Measurements from ENCODE around the gene KCMF1. TPM values are rescaled to one million over a fixed set of nuclear protein-coding genes. Genes with fewer than 3 reads are reported as not detected.

The KCMF1 gene
- total RNA-seq, 1 donor from 2014 or later, result 88.8 TPM

DNA sequence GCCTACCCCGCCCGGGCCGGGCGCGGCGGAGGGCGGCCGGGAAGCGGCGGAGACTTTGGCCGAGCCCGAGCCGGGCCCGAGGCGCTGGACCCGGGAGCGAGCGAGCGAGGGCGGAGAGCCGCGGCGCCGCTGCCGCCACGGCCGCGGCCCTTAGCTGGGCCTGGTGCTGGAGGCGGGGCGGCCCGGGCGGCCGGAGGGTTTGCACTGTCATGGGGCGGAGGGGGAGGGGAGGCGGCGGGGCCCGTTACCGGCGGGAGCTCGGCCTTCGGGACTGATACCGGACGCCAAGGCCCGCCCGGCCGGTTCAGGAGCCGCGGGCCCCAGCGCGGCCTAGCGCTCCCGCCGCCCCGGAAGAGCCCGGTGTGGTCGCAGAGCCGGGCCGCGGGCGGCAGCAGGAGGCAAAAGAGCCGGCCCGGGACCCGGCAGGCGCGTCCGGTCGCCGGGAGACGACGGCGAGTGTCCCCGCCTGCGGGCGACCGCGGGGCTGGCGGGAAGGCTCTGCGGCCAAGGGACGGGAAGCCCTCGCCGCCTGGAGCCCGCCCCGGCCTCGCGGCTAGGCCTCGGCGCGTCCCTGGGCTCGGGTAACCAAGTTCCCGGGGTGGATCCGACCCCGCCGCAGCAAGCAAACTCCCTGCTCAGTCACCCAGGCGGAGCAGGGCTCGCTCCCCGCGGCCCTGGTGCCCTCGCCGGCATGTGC is 697 bp downstream of the KCMF1 start:
- intact Hi-C loops (cut with DNase I), result loop anchor here (5.0 kb wide), 1 partner anchor 64 kb away; the partner anchor contains the start of gene TMSB10
- DNase-seq (ENCODE audit: low spot score), result peak; percentile 88

DNA sequence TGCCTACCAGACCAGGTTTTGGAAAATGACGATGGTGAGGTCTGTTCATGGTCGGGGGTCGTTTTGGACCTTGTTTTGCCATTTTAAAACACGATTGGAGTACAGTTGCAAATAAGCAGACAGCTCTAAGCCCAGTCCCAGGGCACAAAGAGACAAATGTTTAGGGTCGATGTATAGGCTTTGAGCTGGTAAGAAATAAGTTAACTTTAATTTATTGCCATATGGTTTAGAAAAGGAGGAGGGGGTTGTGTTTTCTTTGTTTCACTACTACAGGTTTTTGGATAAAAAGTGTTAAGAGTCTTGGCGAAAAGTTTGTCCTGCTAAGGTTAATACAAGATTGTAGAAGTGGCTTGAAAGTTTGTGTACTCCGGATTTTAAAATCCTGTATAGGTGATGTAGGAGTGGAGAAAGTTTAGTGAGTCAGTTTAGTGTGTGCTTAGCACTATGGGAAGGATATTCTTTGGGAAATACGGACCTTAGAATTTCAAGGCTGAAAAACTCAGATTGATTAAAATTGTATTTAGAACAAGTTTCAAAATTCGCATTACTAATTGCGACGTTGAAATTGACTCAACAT is 1.3 kb downstream of the KCMF1 start:
- no peak for DNase-seq (ENCODE audit: low spot score)
- intact Hi-C loops (cut with DNase I), result loop anchor here (5.0 kb wide), 1 partner anchor 65 kb away; the partner anchor contains the start of gene TMSB10

DNA sequence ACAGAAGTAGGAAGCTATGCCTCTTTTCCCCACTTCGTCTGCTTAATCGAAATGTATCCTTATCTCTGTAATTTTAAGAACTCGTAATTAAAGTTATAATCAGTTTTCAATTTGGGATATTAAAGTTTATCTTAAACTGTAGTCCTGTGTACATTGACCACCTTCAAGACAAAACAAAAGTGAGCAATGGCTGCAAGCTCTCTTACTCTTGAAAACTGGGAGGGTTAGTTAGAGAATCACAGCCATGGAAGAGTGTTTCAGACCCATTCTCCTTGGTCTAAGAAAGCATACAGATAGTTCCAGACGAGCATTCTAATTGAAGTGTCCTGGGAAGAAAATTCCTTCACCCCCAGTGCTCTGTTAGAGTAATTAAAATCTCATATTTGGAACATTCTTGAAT is 2.0 kb downstream of the KCMF1 start:
- intact Hi-C loops (cut with DNase I), result loop anchor here (5.0 kb wide), 1 partner anchor 66 kb away; the partner anchor contains the start of gene TMSB10
- DNase-seq (ENCODE audit: low spot score), result no peak

DNA sequence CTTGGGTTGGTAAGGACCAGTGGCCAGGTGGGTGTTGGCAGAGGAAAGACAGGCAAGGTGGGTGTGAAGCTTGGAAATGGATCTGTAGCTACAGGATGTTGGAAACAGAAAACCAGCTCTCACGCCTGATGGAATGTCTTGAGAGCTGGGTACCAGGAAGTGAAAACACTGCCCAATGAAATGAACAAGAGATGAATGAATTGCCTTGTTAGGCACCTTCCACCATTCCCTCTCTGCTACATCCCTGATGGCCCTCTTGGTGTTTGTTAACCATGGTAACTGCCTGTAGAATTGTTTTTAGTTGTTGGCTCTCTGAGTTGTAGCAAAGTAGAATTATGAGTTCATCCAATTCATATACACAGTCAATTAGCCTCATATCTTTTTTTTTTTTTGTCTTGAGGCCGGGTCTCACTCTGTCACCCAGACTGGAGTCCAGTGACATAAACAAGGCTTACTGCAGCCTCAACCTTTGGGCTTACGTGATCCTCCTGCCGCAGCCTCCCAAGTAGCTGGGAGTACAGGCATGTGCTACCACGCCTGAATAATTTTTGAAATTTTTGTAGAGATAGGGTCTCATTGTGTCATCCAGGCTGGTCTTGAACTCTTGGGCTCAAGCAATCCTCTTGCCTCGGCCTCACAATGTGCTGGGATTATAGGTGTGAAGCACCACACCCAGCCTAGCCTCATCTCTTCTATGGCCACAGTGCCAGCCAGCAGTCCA is 9.5 kb downstream of the KCMF1 start:
- intact Hi-C loops (cut with DNase I), result no loop called here
- DNase-seq (ENCODE audit: low spot score), result no peak

DNA sequence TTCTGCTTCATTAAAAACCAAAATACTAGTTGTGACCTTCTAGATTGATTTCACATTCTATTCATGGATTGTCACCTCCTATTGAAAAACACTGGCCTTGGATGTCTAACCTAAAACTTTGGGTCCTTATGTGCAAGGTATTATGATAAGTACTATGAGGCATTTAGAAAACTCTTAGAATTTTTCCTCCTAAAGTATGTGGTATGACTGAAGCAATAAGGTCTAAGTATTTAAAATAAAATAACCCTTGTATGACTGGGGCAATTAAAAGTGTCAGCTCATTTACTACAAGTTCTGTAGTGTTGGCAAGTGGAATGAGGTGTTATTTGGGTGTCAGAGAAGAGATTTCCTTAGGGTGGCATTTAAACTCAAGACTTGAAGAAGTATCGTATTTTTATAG is 15.1 kb downstream of the KCMF1 start:
- intact Hi-C loops (cut with DNase I), result no loop called here
- no peak for DNase-seq (ENCODE audit: low spot score)

DNA sequence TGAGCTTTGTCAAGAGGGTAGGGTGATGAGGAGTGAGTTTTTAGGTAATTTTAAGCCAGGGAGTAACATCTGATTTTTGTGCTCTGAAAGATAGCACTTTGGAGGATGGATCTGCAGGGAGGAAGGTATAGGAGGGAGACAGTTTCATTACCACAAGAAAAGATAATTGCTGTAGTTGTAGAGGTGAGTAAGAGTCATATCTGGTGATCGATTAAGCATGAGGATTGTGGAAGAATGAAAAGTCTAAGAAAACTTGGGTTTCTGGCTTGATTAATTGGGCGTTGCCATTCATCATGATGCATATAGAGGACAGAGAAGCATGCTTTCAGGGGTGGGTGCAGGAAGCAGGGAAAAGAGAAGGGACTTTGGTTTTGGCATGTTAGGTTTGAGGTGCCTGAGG is 18.5 kb downstream of the KCMF1 start:
- no peak for DNase-seq (ENCODE audit: low spot score)
- intact Hi-C loops (cut with DNase I), result no loop called here

DNA sequence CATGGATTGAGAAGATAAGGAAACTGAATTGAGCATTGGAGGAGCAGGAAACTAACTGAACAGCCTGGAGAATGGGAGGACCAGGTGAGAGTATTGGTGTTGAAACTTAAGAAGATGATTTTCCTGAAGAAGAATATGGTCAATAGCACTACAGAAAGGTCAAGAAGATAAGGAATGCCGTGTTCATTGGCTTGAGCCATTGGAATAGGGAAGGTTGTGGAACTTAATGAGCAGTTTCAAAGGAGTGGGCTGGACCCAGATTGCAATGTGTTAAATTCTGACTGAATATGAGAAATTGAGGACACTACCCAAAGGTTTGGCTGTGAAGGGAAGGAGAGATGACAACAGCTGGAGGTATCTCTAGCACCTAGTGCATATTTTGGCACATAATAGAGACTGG is 19.0 kb downstream of the KCMF1 start:
- intact Hi-C loops (cut with DNase I), result no loop called here
- DNase-seq (ENCODE audit: low spot score), result no peak

DNA sequence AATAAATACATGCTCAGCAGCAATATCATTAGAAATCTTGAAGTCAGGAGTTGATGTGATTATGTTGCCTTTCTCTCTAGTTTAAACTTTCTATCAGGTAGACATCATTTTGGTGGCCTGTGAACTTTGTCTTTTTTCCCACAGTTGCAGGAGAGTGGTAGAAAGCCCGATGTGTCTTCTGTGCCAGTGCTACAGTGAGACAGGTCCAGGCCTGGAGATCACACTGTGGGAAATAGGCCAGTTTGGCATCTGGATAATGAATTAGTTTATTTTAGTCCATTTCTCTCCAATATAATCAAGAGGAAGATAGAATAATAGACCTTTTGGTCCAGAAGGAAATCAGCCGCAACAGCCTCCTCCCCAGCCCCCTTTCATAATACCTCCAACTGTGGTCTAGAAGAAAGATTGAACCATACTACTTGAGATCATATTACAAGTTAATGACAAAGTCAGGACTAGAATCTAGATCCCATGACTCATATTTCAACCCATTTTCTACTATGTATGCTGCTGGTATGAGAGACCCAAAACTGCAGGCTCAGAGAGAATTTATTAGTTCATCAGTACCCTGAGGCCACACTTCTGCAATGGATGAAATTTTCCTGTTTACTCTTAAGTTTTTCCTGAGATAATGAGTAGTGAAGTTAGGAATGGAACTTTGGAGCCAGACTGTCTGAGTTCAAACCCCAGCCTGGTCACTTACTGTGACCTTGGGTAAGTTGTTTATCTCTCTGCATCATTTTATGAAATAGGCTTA is 20.6 kb downstream of the KCMF1 start:
- intact Hi-C loops (cut with DNase I), result no loop called here

DNA sequence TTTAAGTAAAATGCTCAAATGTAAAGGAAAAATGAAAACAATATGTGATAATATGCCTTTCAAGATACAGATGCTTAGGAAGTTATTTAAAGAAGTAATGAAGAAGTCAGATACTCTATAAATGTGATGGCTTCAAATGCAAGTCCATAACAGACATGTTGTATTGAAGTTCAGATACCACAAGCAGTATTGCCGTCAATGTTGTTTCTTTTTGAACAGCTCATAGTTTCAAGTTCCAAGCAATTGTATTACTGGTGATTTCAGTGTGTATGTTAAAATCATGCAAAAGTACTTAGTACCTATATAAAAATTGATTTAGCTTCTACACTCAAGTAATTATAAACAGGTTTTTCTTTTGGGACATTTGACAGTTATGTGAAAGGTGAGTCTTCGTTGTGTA is 24.9 kb downstream of the KCMF1 start:
- no peak for DNase-seq (ENCODE audit: low spot score)
- intact Hi-C loops (cut with DNase I), result no loop called here

More for the DNA sequence above, 20.6 kb downstream of the KCMF1 start:
- no peak for DNase-seq (ENCODE audit: low spot score)

DNA sequence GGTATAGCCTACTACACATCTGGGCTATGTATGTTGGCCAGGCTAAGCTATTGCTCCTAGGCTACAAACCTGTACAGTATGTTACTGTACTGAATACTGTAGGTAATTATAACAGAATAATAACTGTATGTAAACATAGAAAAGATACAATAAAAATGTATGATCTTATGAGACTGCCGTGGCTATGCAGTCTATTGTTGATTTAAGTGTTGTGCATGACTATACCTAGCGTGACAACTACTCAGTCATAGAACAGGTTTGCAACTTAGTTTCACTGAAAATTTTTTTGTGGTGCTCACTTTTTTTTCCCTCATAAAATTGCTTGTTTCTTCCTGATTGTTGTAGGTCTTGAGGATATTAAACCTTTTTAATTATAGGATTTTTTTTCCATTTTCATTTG is 25.9 kb downstream of the KCMF1 start:
- DNase-seq (ENCODE audit: low spot score), result no peak
- intact Hi-C loops (cut with DNase I), result no loop called here

DNA sequence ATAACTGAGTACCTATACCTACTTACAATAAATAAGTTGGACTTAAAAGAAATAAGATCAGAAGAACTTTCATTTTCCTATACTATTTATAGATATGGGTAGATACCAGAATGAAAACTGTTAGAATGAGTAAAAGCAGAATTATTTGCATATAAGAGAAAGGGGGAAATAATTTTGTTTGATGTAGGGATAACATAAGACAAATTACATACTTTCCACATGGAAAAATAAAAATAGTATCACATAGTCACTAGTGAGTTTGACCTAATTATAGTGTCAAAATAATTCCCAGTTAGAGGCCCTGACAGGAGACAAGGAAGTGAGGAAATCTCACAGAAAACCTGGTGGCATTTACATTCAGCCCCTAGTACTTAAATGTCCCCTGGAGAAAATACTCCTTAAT is 28.6 kb downstream of the KCMF1 start:
- intact Hi-C loops (cut with DNase I), result no loop called here
- DNase-seq (ENCODE audit: low spot score), result no peak

DNA sequence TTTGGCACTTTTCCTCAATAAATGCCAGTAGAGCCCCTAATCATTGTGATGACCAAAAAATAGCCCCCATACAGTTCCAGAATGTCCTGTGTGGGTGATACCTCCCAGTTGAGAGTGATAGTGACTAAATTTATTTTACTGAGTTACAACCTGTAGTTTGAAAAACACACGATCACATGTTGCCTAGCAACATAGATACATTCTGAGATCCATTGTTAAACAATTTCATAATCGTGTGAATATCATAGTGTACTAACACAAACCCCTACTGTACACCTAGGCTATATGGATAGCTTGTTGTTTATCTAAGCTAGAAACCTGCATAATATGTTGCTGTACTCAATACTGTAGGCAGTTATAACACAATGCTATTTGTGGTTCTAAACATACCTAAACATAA is 30.6 kb downstream of the KCMF1 start:
- intact Hi-C loops (cut with DNase I), result no loop called here

DNA sequence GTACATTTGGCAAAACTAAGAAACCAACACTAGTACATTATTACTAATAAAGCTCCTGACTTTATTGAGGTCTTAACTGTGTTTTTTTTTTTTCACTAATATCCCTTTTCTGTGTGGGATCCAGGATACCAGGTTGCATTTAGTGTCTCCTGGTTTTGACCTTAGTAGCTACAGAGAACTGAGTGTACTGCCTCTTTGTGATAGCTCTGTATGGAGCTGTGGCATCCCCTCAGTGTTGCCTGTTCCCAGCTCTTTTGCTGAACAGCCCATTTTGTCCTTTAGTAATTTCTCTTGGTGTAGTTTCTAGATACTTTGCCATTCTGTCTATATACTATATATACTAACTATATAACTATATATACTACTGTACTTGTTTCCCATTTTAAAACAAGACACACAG is 31.6 kb downstream of the KCMF1 start:
- DNase-seq (ENCODE audit: low spot score), result no peak
- intact Hi-C loops (cut with DNase I), result no loop called here

More for the DNA sequence above, 30.6 kb downstream of the KCMF1 start:
- DNase-seq (ENCODE audit: low spot score), result no peak

DNA sequence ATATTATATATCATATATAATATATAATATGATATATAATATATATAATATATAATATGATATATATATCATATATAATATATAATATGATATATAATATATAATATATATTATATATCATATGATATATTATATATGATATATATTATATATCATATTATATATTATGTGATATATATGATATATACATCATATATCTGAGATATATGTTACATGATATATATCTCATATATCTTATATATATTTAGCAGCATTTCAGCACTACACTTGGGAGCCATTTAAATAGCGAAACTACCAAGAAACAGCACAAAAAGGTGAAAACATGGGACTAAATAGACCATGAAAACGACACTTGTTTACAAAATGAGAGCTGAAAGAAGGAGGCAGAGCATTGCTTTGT is 37.3 kb downstream of the KCMF1 start:
- intact Hi-C loops (cut with DNase I), result no loop called here
- DNase-seq (ENCODE audit: low spot score), result no peak

DNA sequence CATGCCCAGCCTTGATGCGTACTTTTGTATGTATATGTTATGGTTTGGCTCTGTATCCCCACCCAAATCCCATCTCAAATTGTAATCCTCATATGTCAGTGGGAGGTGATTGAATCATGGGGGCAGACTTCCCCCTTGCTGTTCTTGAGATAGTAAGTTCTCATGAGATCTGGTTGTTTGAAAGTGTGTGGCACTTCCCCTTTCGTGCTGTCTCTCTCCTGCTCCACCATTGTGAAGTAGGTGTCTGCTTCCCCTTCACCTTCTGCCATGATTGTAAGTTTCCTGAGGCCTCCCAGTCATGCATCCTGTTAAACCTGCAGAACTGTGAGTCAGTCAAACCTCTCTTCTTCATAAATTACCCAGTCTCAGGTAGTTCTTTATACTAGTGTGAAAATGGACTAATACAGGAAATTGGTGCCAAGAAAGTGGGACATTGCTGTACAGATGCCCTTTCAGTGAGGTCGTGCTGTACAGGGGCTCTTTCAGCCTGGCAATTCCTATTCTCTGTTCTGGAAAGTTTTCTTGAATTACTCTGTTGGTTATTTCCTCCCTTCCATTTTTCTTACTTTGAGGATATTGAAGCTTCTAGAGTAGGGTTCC is 38.2 kb downstream of the KCMF1 start:
- DNase-seq (ENCODE audit: low spot score), result no peak
- intact Hi-C loops (cut with DNase I), result no loop called here

DNA sequence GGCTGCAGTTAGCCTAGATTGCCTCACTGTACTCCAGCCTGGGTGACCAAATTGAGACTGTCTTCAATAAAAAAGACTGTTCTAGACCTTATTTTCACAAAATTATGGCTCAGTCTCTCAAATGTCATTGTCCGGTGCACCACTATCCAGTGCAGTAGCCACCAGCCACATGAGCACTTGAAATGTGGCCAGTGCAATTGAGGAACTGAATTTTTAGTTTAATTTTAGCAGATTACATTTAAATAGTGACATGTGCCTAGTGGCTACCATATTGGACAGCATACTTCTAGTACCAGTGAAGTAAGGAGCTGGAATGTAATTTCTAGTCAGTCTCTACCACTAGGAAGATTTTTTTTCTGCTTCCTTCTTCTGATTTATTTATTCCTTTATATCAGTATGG is 39.4 kb downstream of the KCMF1 start:
- DNase-seq (ENCODE audit: low spot score), result no peak
- intact Hi-C loops (cut with DNase I), result no loop called here

DNA sequence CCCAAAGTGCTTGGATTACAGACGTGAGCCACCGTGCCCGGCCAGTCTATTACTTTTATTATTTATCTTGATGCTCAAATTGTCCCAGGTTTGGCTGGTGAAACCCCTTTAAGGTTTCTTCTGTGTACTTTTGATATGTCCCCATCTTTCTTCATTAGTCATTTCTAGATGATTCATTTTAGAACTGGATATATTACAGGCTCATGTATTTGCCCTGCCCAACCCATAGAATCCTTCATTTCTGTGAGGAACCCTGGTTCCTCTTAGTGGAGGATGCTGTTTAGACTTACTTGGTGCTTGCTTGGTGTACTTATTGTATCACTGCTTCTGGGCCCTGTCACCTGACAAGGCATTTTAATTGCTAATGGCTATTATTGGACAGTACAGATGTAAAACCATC is 40.1 kb downstream of the KCMF1 start:
- DNase-seq (ENCODE audit: low spot score), result no peak
- intact Hi-C loops (cut with DNase I), result no loop called here

DNA sequence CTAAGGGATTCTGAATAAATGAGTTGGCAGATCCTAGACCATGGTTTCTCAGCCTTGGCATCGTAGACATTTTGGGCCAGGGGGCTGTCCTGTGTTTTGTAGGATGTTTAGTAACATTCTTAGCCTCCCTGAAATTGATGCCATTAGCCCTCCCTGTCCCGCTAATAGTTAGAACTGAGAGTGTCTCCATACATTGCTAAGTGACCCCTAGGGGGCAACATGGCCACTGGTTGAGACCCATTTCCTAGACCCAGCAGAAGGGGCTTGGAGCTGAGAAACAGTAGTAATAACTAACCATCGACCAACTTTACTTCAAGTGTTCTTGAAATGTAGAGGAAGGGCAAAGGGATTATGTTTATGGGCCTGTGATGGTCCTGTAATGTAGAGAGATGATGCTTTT is 40.8 kb downstream of the KCMF1 start:
- intact Hi-C loops (cut with DNase I), result no loop called here
- DNase-seq (ENCODE audit: low spot score), result no peak

DNA sequence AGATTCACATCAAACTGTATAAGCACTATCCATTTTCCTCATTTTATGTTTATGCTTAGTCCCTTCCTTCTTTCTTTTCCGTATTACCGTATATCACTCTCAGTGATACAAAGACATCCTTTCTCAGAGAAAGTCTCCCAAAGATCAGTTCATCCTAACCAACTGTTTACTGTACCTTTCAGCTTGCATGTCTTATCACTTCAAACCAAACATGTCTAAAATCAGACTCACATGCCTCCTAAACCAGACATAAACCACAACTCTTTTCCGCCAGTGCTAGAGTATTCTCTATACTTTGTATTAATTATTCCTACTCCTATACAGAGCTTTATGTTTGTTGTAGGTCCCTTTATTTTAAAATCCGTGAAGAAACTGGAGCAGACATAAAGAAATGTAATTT is 41.5 kb downstream of the KCMF1 start:
- intact Hi-C loops (cut with DNase I), result no loop called here

DNA sequence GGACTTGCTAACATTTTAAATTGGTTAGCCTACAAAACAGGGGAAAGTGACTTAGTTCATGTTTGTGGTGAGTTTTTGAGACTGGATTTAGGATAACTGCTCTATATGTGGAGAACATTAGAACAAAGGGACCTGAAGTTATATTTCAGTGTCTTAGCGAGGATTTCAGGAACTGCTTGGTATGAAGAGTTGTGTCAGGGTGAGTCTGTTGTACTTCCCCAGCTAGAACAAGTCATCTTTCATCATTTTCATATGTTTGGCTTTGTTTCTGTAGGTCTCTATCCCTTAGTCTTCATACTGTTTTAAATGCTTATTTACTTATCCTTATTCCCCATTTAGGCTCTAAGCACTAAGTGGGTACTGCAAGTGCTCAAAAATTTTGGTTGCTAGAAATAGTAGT is 41.9 kb downstream of the KCMF1 start:
- intact Hi-C loops (cut with DNase I), result no loop called here
- no peak for DNase-seq (ENCODE audit: low spot score)

More for the DNA sequence above, 41.5 kb downstream of the KCMF1 start:
- DNase-seq (ENCODE audit: low spot score), result no peak
